Measurements from ENCODE around the gene SEPTIN12.

- TF ChIP-seq FOXA1 (IDR thresholded peaks at IDR 0.05) = no peak
- no peak for TF ChIP-seq RAD21 (IDR thresholded peaks at IDR 0.05)
- TF ChIP-seq EGR1 (IDR thresholded peaks at IDR 0.05; ENCODE audit: low read depth in 2 of 2) = no peak
- no peak for TF ChIP-seq CTCF (IDR thresholded peaks at IDR 0.05; ENCODE audit: low read depth, low read length, missing input control)
- TF ChIP-seq JUND (IDR thresholded peaks at IDR 0.05) = no peak
- no peak for TF ChIP-seq REST (IDR thresholded peaks at IDR 0.05)
- no peak for TF ChIP-seq ATF3 (IDR thresholded peaks at IDR 0.05)
- no peak for TF ChIP-seq NR2F2 (IDR thresholded peaks at IDR 0.05)
- TF ChIP-seq TAF1 (conservative IDR thresholded peaks at IDR 0.05) = no peak
- no peak for TF ChIP-seq YY1 (IDR thresholded peaks at IDR 0.05)
- TF ChIP-seq MAX (IDR thresholded peaks at IDR 0.05) = no peak
- TF ChIP-seq HNF4A (conservative IDR thresholded peaks at IDR 0.05) = no peak
Observed at GRCh38 chr16:4801051-4801961, 13.2 kb upstream of the SEPTIN12 start.
